Lower leg skin (tissue), 3 donors: Measurements from ENCODE around the gene HNRNPK.

Experiments
- CTCF ChIP-seq, 3 donors: fragments of 450-650 bp; IDR thresholded peaks; one replicate each; pipeline ENCODE4 v1.5.1; 2016; ENCODE audit warnings: antibody characterized with exemption in 3 of 3, mild to moderate bottlenecking in 3 of 3, moderate library complexity in 2 of 3
- POLR2A ChIP-seq, 2 donors: fragments of 450-650 bp; IDR thresholded peaks; one replicate each; pipeline ENCODE4 v1.6.1; 2016 to 2017; ENCODE audit warnings: antibody characterized with exemption in 2 of 2, mild to moderate bottlenecking in 1 of 2, moderate library complexity in 1 of 2

GRCh38 chr9:83964973-83965349 lies 15.1 kb downstream of the HNRNPK start:
- no peak for TF ChIP-seq CTCF (IDR thresholded peaks at IDR 0.05)
- TF ChIP-seq POLR2A (IDR thresholded peaks at IDR 0.05): no peak
